SH-SY5Y (cell line): ENCODE results near the gene SGMS1.

Experiments
- GATA2 ChIP-seq: IDR thresholded peaks from 2 replicates; pipeline ENCODE4 v1.6.1; 2011; ENCODE audit warnings: mild to moderate bottlenecking, low read depth, low read length
- GATA3 ChIP-seq: IDR thresholded peaks from 2 replicates; pipeline ENCODE4 v1.6.1; 2011; ENCODE audit warnings: low read depth, mild to moderate bottlenecking, low read length, moderate library complexity

- TF ChIP-seq GATA2 (no peak), GATA3 (no peak)
Measured at GRCh38 chr10:50318129-50318528, 305.6 kb downstream of the SGMS1 start.
